CD4-positive, alpha-beta T cell treated with Interleukin-21 for 1 hour (primary cell): Measurements from ENCODE around the gene COQ3.

Source experiments
- DNase-seq: peaks from one replicate; pipeline ENCODE4 v3.0.0-alpha.2; 2020

COQ3 gene

DNA sequence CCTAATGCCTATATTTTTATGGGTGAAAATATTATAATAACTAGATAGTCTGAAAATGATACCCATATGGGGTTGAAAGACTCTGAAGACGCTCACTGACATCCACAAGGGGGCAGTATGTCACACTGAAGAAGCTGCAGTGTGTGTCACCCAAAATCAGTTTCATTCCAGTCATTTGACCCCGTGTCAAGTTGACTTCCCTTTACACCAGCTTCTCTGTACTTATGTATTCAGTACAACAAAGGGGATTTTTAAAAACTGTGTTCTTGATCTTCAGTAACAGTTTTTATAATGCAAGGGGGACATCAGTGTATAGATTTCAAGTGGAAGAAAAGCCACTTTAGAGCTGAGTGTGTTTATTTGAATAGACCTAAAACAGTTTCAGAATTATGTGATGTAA lies 63.8 kb downstream of the COQ3 start:
- peak; percentile 53 for DNase-seq

DNA sequence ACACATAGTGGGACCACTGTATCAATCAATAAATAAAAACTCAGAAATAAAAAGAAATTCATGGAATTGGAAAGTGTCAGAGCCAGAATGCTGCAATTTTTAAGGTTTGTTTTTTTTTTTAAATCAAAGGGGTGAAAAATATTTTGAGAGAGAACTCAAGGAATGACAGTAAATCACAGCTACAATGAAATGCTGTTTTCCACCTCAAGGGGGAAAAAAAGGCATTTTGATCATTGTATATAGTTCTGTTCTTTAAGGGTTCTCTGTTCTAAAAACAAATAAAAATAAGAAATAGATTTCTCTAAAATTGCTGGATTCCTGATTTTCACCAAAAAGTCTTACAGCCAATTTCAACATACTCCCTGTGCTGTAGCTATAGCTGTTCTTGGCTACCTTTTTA lies 69.0 kb downstream of the COQ3 start:
- no peak for DNase-seq
